ENCODE measurements around the gene SLCO3A1.
A peak's percentile ranks its signal among the peaks of the same experiment; 100 is the strongest.

SLCO3A1 gene

GRCh38 chr15:91916051-91916450, 62.5 kb downstream of the SLCO3A1 start:
- no peak for DNase-seq

- no peak for DNase-seq
Observed at GRCh38 chr15:91917686-91918360, 64.3 kb downstream of the SLCO3A1 start.

GRCh38 chr15:91919014-91919534, 65.6 kb downstream of the SLCO3A1 start:
- DNase-seq = peak; percentile 69 to 81

- DNase-seq = no peak
Observed at GRCh38 chr15:91921188-91921842, 67.8 kb downstream of the SLCO3A1 start.

- no peak for DNase-seq
Observed at GRCh38 chr15:91921843-91922198, 68.3 kb downstream of the SLCO3A1 start.

GRCh38 chr15:91922646-91923547, 69.4 kb downstream of the SLCO3A1 start:
- peak in 1 of 2 donors; percentile 16 for DNase-seq

GRCh38 chr15:91924183-91924582, 70.7 kb downstream of the SLCO3A1 start:
- no peak for DNase-seq

GRCh38 chr15:91924837-91925495, 71.5 kb downstream of the SLCO3A1 start:
- no peak for DNase-seq

GRCh38 chr15:91925794-91926193, 72.3 kb downstream of the SLCO3A1 start:
- DNase-seq = no peak

GRCh38 chr15:91926908-91927270, 73.4 kb downstream of the SLCO3A1 start:
- no peak for DNase-seq

GRCh38 chr15:91927585-91927984, 74.1 kb downstream of the SLCO3A1 start:
- no peak for DNase-seq

GRCh38 chr15:91928675-91929074, 75.2 kb downstream of the SLCO3A1 start:
- DNase-seq = no peak

- DNase-seq = no peak
Observed at GRCh38 chr15:91929509-91929908, 76.0 kb downstream of the SLCO3A1 start.

GRCh38 chr15:91930092-91930491, 76.6 kb downstream of the SLCO3A1 start:
- DNase-seq = no peak

GRCh38 chr15:91936182-91936775, 82.8 kb downstream of the SLCO3A1 start:
- DNase-seq = no peak

GRCh38 chr15:91936927-91937326, 83.4 kb downstream of the SLCO3A1 start:
- DNase-seq = no peak

GRCh38 chr15:91938136-91938535, 84.6 kb downstream of the SLCO3A1 start:
- DNase-seq = no peak

- DNase-seq = no peak
Observed at GRCh38 chr15:91939403-91939831, 85.9 kb downstream of the SLCO3A1 start.

- no peak for DNase-seq
Observed at GRCh38 chr15:91940496-91941381, 87.2 kb downstream of the SLCO3A1 start.

- DNase-seq = peak in 1 of 2 donors; percentile 17
Observed at GRCh38 chr15:91941871-91942658, 88.6 kb downstream of the SLCO3A1 start.

Measured in hippocampal formation (tissue), 2 donors.